ENCODE results near the gene LARGE1.

- TF ChIP-seq POLR2A (IDR thresholded peaks at IDR 0.05), result no peak
- TF ChIP-seq CTCF (IDR thresholded peaks at IDR 0.05), result no peak
These were observed 149.1 kb downstream of the LARGE1 start for GRCh38 chr22:33771136-33771535.

All from body of pancreas (tissue), 4 donors.